ENCODE measurements around the gene MAPK1. TPM values are rescaled to one million over a fixed set of nuclear protein-coding genes. Genes with fewer than 3 reads are reported as not detected.
"Not testable (repeated sequence)": the region's sequence is repeated elsewhere in the genome, so short reads cannot be mapped to it uniquely, and the experiment has no call there.

The MAPK1 gene
- total and polyA plus RNA-seq, 2 donors (not counting 1 experiment from before 2014, with no cell fraction given): 53.8 to 133 TPM

DNA sequence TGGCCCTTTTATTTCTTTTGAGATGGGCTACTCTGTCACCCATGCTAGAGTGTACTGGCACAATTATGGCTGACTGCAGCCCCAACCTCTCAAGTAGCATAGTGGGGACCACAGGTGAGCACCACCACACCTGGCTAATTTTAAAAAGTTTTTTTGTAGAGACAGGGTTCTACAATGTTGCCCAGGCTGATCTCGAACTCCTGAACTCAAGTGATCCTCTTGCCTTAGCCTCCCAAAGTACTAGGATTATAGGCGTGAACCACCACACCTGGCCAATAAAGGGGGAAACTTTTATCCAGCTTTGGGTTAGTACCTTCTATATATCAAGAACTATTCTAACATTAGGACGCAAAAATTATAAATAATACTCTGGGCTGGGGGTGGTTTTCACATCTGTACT lies 52.1 kb downstream of the MAPK1 start:
- no peak overlapping the region for H3K9ac ChIP-seq (ENCODE audit: insufficient read depth, low read length)
- H4K20me1 ChIP-seq (ENCODE audit: control insufficient read depth, extremely low read depth, insufficient read depth, low read length): no peaks in the 10 kb centered on the region
- H3K36me3 ChIP-seq (ENCODE audit: control insufficient read depth, insufficient read depth, low read length): no peaks in the 10 kb centered on the region
- H3K4me1 ChIP-seq (ENCODE audit: control insufficient read depth, extremely low read depth, insufficient read depth, low read length): peaks cover 10% of the 10 kb centered on the region
- H3K27ac ChIP-seq (ENCODE audit: insufficient read depth, low read length): peak overlapping the region; percentile 91
- no peaks in the 10 kb centered on the region for H3K27me3 ChIP-seq (ENCODE audit: control insufficient read depth, insufficient read depth, low read length)
- no peak overlapping the region for H3K4me3 ChIP-seq (replicated peaks in 1 of 4; ENCODE audit: control extremely low read depth in 1 of 4, insufficient read depth in 1 of 4, low read depth in 3 of 4, low read length in 4 of 4)
- H3K9me3 ChIP-seq (ENCODE audit: control insufficient read depth, insufficient read depth, low read depth, low read length): no peaks in the 10 kb centered on the region
- H3K79me2 ChIP-seq (ENCODE audit: control insufficient read depth, insufficient read depth, low read length): peaks cover 77% of the 10 kb centered on the region
- no peak overlapping the region for H2AFZ ChIP-seq (ENCODE audit: low read length)
- no peak overlapping the region for H3K4me2 ChIP-seq (ENCODE audit: extremely low read depth, insufficient read depth, low read length)
- TF ChIP-seq EZH2 (IDR thresholded peaks at IDR 0.05; ENCODE audit: low read length, missing control alignments): no peak
- no peak for TF ChIP-seq CTCF (conservative IDR thresholded peaks at IDR 0.05 in 1 of 2, IDR thresholded peaks at IDR 0.05 in 1 of 2; ENCODE audit: low read depth in 1 of 2, low read length in 2 of 2)
- DNase-seq (ENCODE audit: low read depth in 2 of 2): no peak

- no peak for DNase-seq (ENCODE audit: low read depth in 2 of 2)
- TF ChIP-seq EZH2 (IDR thresholded peaks at IDR 0.05; ENCODE audit: low read length, missing control alignments) (no peak), CTCF (conservative IDR thresholded peaks at IDR 0.05 in 1 of 2, IDR thresholded peaks at IDR 0.05 in 1 of 2; ENCODE audit: low read depth in 1 of 2, low read length in 2 of 2) (no peak)
- Histone ChIP-seq H3K27ac (ENCODE audit: insufficient read depth, low read length) (no peak overlapping the region), H4K20me1 (ENCODE audit: control insufficient read depth, extremely low read depth, insufficient read depth, low read length) (no peaks in the 10 kb centered on the region), H3K9ac (ENCODE audit: insufficient read depth, low read length) (no peak overlapping the region), H3K4me1 (ENCODE audit: control insufficient read depth, extremely low read depth, insufficient read depth, low read length) (peaks cover 10% of the 10 kb centered on the region), H3K9me3 (ENCODE audit: control insufficient read depth, insufficient read depth, low read depth, low read length) (no peaks in the 10 kb centered on the region), H3K4me3 (replicated peaks in 1 of 4; ENCODE audit: control extremely low read depth in 1 of 4, insufficient read depth in 1 of 4, low read depth in 3 of 4, low read length in 4 of 4) (no peak overlapping the region), H3K4me2 (ENCODE audit: extremely low read depth, insufficient read depth, low read length) (no peak overlapping the region), H3K79me2 (ENCODE audit: control insufficient read depth, insufficient read depth, low read length) (peaks cover 79% of the 10 kb centered on the region), H2AFZ (ENCODE audit: low read length) (no peak overlapping the region), H3K36me3 (ENCODE audit: control insufficient read depth, insufficient read depth, low read length) (no peaks in the 10 kb centered on the region), H3K27me3 (ENCODE audit: control insufficient read depth, insufficient read depth, low read length) (no peaks in the 10 kb centered on the region)
These were observed 55.5 kb downstream of the MAPK1 start for GRCh38 chr22:21811982-21812381.

GRCh38 chr22:21807544-21808529 lies 59.6 kb downstream of the MAPK1 start:
- no peak overlapping the region for H2AFZ ChIP-seq (ENCODE audit: low read length)
- no peak overlapping the region for H3K4me2 ChIP-seq (ENCODE audit: extremely low read depth, insufficient read depth, low read length)
- TF ChIP-seq CTCF (conservative IDR thresholded peaks at IDR 0.05 in 1 of 2, IDR thresholded peaks at IDR 0.05 in 1 of 2; ENCODE audit: low read depth in 1 of 2, low read length in 2 of 2) (no peak), EZH2 (IDR thresholded peaks at IDR 0.05; ENCODE audit: low read length, missing control alignments) (no peak)
- no peak overlapping the region for H3K27ac ChIP-seq (ENCODE audit: insufficient read depth, low read length)
- peaks cover 46% of the 10 kb centered on the region for H3K79me2 ChIP-seq (ENCODE audit: control insufficient read depth, insufficient read depth, low read length)
- H3K9me3 ChIP-seq (ENCODE audit: control insufficient read depth, insufficient read depth, low read depth, low read length): no peaks in the 10 kb centered on the region
- H3K4me1 ChIP-seq (ENCODE audit: control insufficient read depth, extremely low read depth, insufficient read depth, low read length): peaks cover 4% of the 10 kb centered on the region
- DNase-seq (ENCODE audit: low read depth in 2 of 2): no peak
- H3K4me3 ChIP-seq (replicated peaks in 1 of 4; ENCODE audit: control extremely low read depth in 1 of 4, insufficient read depth in 1 of 4, low read depth in 3 of 4, low read length in 4 of 4): no peak overlapping the region
- H3K9ac ChIP-seq (ENCODE audit: insufficient read depth, low read length): no peak overlapping the region
- H3K36me3 ChIP-seq (ENCODE audit: control insufficient read depth, insufficient read depth, low read length): peaks cover 1% of the 10 kb centered on the region
- no peaks in the 10 kb centered on the region for H4K20me1 ChIP-seq (ENCODE audit: control insufficient read depth, extremely low read depth, insufficient read depth, low read length)
- H3K27me3 ChIP-seq (ENCODE audit: control insufficient read depth, insufficient read depth, low read length): no peaks in the 10 kb centered on the region

DNA sequence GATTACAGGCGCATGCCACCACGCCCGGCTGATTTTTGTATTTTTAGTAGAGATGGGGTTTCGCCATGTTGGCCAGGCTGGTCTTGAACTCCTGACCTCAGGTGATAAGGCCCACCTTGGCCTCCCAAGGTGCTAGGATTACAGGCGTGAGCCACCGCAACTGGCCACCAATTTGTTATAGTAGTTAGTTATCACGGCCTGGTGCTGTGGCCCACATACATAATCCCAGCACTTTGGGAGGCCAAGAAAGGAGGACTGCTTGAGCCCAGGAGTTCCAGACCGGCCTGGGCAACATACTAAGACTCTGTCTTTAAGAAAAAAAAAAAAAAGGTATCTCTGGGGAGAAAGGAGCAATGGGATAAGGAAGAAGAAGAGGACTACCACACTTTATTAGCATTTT lies 62.1 kb downstream of the MAPK1 start:
- H3K27me3 ChIP-seq (ENCODE audit: control insufficient read depth, insufficient read depth, low read length); H3K4me1 ChIP-seq (ENCODE audit: control insufficient read depth, extremely low read depth, insufficient read depth, low read length); H3K9ac ChIP-seq (ENCODE audit: insufficient read depth, low read length); H3K4me2 ChIP-seq (ENCODE audit: extremely low read depth, insufficient read depth, low read length); H3K9me3 ChIP-seq (ENCODE audit: control insufficient read depth, insufficient read depth, low read depth, low read length); H3K36me3 ChIP-seq (ENCODE audit: control insufficient read depth, insufficient read depth, low read length); H4K20me1 ChIP-seq (ENCODE audit: control insufficient read depth, extremely low read depth, insufficient read depth, low read length); DNase-seq (ENCODE audit: low read depth in 2 of 2); H3K27ac ChIP-seq (ENCODE audit: insufficient read depth, low read length); H2AFZ ChIP-seq (ENCODE audit: low read length); H3K4me3 ChIP-seq (replicated peaks in 1 of 4; ENCODE audit: control extremely low read depth in 1 of 4, insufficient read depth in 1 of 4, low read depth in 3 of 4, low read length in 4 of 4): not testable (repeated sequence)
- peaks cover 28% of the 10 kb centered on the region for H3K79me2 ChIP-seq (ENCODE audit: control insufficient read depth, insufficient read depth, low read length)

Data from fibroblast of lung (primary cell).